ENCODE measurements around the gene MARCHF4. TPM values are rescaled to one million over a fixed set of nuclear protein-coding genes. Genes with fewer than 3 reads are reported as not detected.

The MARCHF4 gene
- total RNA-seq, 1 experiment from 2014 or later = 1.9 TPM

DNA sequence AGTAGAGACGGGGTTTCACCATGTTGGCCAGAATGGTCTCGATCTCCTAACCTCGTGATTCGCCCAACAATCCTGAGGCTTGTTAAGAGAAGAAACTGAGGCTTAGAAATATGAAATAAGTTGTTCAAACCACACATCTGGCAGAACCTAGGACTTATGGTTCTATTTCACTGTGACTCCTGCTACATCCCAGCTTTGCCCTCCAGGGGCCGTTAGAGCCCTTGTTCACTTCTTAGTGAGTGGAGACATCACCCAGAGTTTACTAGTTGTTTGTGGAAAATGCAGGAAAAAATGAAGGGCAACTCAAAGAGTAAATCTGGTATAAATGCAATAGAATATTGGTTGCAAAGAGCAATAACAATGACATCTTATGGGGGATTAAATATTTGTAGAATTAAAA, 43.9 kb downstream of the MARCHF4 start:
- H3K36me3 ChIP-seq (ENCODE audit: low read depth, low read length) = no peaks in the 10 kb centered on the region
- no peak overlapping the region for H3K4me2 ChIP-seq (ENCODE audit: low read length)
- no peaks in the 10 kb centered on the region for H4K20me1 ChIP-seq (ENCODE audit: low read length)
- POLR2A ChIA-PET (ENCODE audit: unreplicated experiment) = no interaction called here
- no peaks in the 10 kb centered on the region for H3K9me2 ChIP-seq (replicated peaks; ENCODE audit: low read length)
- no peak overlapping the region for H3K4me3 ChIP-seq (ENCODE audit: low read length)
- no peak overlapping the region for H3K27ac ChIP-seq (ENCODE audit: low read length)
- CTCF ChIA-PET = no interaction called here
- no peaks in the 10 kb centered on the region for H3K9me3 ChIP-seq (ENCODE audit: low read length)
- DNase-seq (peak; percentile 58), ATAC-seq (peak; percentile 82)
- no peaks in the 10 kb centered on the region for H3K27me3 ChIP-seq (ENCODE audit: low read length)
- intact Hi-C loops (cut with micrococcal nuclease) = loop anchor here (1.0 kb wide), 1 partner anchor 76 kb away; no protein-coding TSS in a partner anchor
- H3K4me1 ChIP-seq (ENCODE audit: insufficient read depth, low read length) = no peaks in the 10 kb centered on the region
- no peak overlapping the region for H3K9ac ChIP-seq (ENCODE audit: low read length)
- no peak overlapping the region for H2AFZ ChIP-seq (ENCODE audit: low read length)
- no peaks in the 10 kb centered on the region for H3K79me2 ChIP-seq (ENCODE audit: low read length)
- H3F3A ChIP-seq (ENCODE audit: low read length, unreplicated experiment) = no peaks in the 10 kb centered on the region
- TF ChIP-seq EZH2 (IDR thresholded peaks at IDR 0.05; ENCODE audit: low read length, unreplicated experiment) = no peak
- TF ChIP-seq EZH2phosphoT487 (IDR thresholded peaks at IDR 0.05; ENCODE audit: borderline replicate concordance, low read length) = no peak
- TF ChIP-seq CTCF (conservative IDR thresholded peaks at IDR 0.05; ENCODE audit: low read depth, low read length) = peak; percentile 62
- BruUV-seq (replicated peaks) = no TSS peak

DNA sequence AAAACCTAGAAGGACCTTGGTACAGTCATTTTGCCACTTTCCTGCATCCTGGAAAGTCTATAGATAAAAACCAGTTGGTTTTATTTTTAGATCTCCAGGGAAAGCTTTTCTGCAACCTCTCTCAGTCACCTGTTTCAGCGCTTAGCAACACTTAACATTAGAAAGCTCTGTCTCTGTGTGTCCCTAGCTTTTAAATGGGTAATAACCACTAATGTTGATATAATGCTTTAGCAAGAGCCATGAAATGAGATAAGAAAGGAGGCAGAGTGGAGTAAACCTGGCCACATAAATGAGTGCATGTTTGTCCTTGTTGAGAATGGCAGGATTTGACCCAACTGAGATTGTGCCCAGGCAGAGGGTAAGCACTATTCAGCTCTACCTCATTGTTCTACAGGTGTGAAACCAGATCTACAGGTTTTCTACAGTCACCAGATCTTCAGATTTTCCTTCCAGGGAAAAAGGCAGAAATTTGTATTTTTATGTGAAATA, 44.8 kb downstream of the MARCHF4 start:
- H3K27ac ChIP-seq (ENCODE audit: low read length) = no peak overlapping the region

More for the DNA sequence above, 44.8 kb downstream of the MARCHF4 start:
- Histone ChIP-seq H3K9me3 (ENCODE audit: low read length) (no peaks in the 10 kb centered on the region), H3K79me2 (ENCODE audit: low read length) (no peaks in the 10 kb centered on the region), H3K4me1 (ENCODE audit: insufficient read depth, low read length) (no peaks in the 10 kb centered on the region), H3K4me3 (ENCODE audit: low read length) (no peak overlapping the region), H3K9me2 (replicated peaks; ENCODE audit: low read length) (no peaks in the 10 kb centered on the region), H3F3A (ENCODE audit: low read length, unreplicated experiment) (no peaks in the 10 kb centered on the region), H4K20me1 (ENCODE audit: low read length) (no peaks in the 10 kb centered on the region), H3K9ac (ENCODE audit: low read length) (no peak overlapping the region), H2AFZ (ENCODE audit: low read length) (no peak overlapping the region), H3K4me2 (ENCODE audit: low read length) (no peak overlapping the region), H3K27me3 (ENCODE audit: low read length) (no peaks in the 10 kb centered on the region), H3K36me3 (ENCODE audit: low read depth, low read length) (no peaks in the 10 kb centered on the region)
- TF ChIP-seq EZH2phosphoT487 (IDR thresholded peaks at IDR 0.05; ENCODE audit: borderline replicate concordance, low read length) = no peak
- no peak for TF ChIP-seq EZH2 (IDR thresholded peaks at IDR 0.05; ENCODE audit: low read length, unreplicated experiment)
- TF ChIP-seq CTCF (conservative IDR thresholded peaks at IDR 0.05; ENCODE audit: low read depth, low read length) = no peak
- CTCF ChIA-PET = interaction anchor here (0.6 kb wide), 1 partner anchor 213 kb away, joined by 6 read pairs; no protein-coding TSS in a partner anchor
- no peak for ATAC-seq
- no TSS peak for BruUV-seq (replicated peaks)
- intact Hi-C loops (cut with micrococcal nuclease) = no loop called here
- POLR2A ChIA-PET (ENCODE audit: unreplicated experiment) = interaction anchor here (0.6 kb wide), 1 partner anchor 104 kb away, joined by 4 read pairs; no protein-coding TSS in a partner anchor
- DNase-seq = no peak

Other genes starting within 250 kb of the MARCHF4 start
- gene SMARCAL1, start 40.0 kb upstream of the MARCHF4 start, total RNA-seq (2014; rRNA removed) = 8.3 and 17.2 TPM in 2 replicates
- gene RPL37A, start 126.4 kb upstream of the MARCHF4 start, total RNA-seq (2014; rRNA removed) = 1,848 and 2,472 TPM in 2 replicates

Measured in PC-3 (cell line).